ENCODE data around the gene SLC4A5. TPM values are rescaled to one million over a fixed set of nuclear protein-coding genes. Genes with fewer than 3 reads are reported as not detected.

SLC4A5 gene
- total RNA-seq, 1 experiment from 2014 or later = 1.8 TPM

GRCh38 chr2:74317701-74318100 is 25.5 kb downstream of the SLC4A5 start:
- DNase-seq (ENCODE audit: low spot score) = no peak

More at GRCh38 chr2:74317701-74318100, 25.5 kb downstream of the SLC4A5 start:
- peaks cover 8% of the 10 kb centered on the region for H3K4me1 Mint-ChIP-seq
- H3K9me3 Mint-ChIP-seq = no peaks in the 10 kb centered on the region
- CTCF ChIA-PET = no interaction called here
- TF ChIP-seq SMAD3 (CRISPR knock-in tag; IDR thresholded peaks at IDR 0.05; ENCODE audit: borderline replicate concordance) = no peak
- TF ChIP-seq, protein P1, sequence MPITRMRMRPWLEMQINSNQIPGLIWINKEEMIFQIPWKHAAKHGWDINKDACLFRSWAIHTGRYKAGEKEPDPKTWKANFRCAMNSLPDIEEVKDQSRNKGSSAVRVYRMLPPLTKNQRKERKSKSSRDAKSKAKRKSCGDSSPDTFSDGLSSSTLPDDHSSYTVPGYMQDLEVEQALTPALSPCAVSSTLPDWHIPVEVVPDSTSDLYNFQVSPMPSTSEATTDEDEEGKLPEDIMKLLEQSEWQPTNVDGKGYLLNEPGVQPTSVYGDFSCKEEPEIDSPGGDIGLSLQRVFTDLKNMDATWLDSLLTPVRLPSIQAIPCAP (CRISPR knock-in tag; IDR thresholded peaks at IDR 0.05) = no peak
- TF ChIP-seq PRDM15 (CRISPR knock-in tag; IDR thresholded peaks at IDR 0.05) = no peak
- no peak for TF ChIP-seq RELA (CRISPR knock-in tag; IDR thresholded peaks at IDR 0.05; ENCODE audit: borderline replicate concordance)
- TF ChIP-seq FOXJ3 (CRISPR knock-in tag; IDR thresholded peaks at IDR 0.05; ENCODE audit: borderline replicate concordance) = no peak
- TF ChIP-seq ZNF138 (CRISPR knock-in tag; conservative IDR thresholded peaks at IDR 0.05) = no peak
- no peak for TF ChIP-seq ZNF219 (CRISPR knock-in tag; IDR thresholded peaks at IDR 0.05; ENCODE audit: borderline replicate concordance)
- TF ChIP-seq ZNF317 (CRISPR knock-in tag; IDR thresholded peaks at IDR 0.05; ENCODE audit: borderline replicate concordance, low read depth) = no peak
- TF ChIP-seq, protein P2, sequence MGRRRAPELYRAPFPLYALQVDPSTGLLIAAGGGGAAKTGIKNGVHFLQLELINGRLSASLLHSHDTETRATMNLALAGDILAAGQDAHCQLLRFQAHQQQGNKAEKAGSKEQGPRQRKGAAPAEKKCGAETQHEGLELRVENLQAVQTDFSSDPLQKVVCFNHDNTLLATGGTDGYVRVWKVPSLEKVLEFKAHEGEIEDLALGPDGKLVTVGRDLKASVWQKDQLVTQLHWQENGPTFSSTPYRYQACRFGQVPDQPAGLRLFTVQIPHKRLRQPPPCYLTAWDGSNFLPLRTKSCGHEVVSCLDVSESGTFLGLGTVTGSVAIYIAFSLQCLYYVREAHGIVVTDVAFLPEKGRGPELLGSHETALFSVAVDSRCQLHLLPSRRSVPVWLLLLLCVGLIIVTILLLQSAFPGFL (CRISPR knock-in tag; IDR thresholded peaks at IDR 0.05; ENCODE audit: borderline replicate concordance) = no peak
- TF ChIP-seq ESRRA (CRISPR knock-in tag; IDR thresholded peaks at IDR 0.05; ENCODE audit: borderline replicate concordance) = no peak
- no peak for TF ChIP-seq ZNF512 (CRISPR knock-in tag; IDR thresholded peaks at IDR 0.05; ENCODE audit: borderline replicate concordance)
- TF ChIP-seq CREB1 (CRISPR knock-in tag; IDR thresholded peaks at IDR 0.05) = no peak
- TF ChIP-seq NFATC4 (CRISPR knock-in tag; IDR thresholded peaks at IDR 0.05) = no peak
- TF ChIP-seq MYBL2 (CRISPR knock-in tag; IDR thresholded peaks at IDR 0.05) = no peak
- no peak for TF ChIP-seq TEAD4 (CRISPR knock-in tag; IDR thresholded peaks at IDR 0.05)
- TF ChIP-seq ATF2 (CRISPR knock-in tag; IDR thresholded peaks at IDR 0.05; ENCODE audit: borderline replicate concordance, low read depth) = no peak
- H3K36me3 Mint-ChIP-seq = no peaks in the 10 kb centered on the region
- POLR2A ChIA-PET = no interaction called here
- no peak for ATAC-seq
- H3K4me3 Mint-ChIP-seq = no peak overlapping the region
- H3K27ac Mint-ChIP-seq = no peak overlapping the region
- no peaks in the 10 kb centered on the region; the same call in 1 of the 2 replicates for H3K27me3 Mint-ChIP-seq (ENCODE audit: low read depth)
